MG63 (cell line): ENCODE data around the gene FKBP4. TPM values are rescaled to one million over a fixed set of nuclear protein-coding genes. Genes with fewer than 3 reads are reported as not detected.
"Not testable (repeated sequence)": the region's sequence is repeated elsewhere in the genome, so short reads cannot be mapped to it uniquely, and the experiment has no call there.

Experiments used
- DNase-seq: peaks from one replicate; pipeline ENCODE4 v3.0.0-alpha.2; 2020
- H3K27me3 ChIP-seq: fragments of 250-450 bp; sonication (Bioruptor Pico); 2 replicates; pipeline ENCODE4 v1.5.1; 2020; ENCODE audit warnings: mild to moderate bottlenecking, moderate library complexity
- H3K36me3 ChIP-seq: fragments of 250-450 bp; sonication (Bioruptor Pico); 2 replicates; pipeline ENCODE4 v1.5.1; 2020; ENCODE audit warnings: mild to moderate bottlenecking, moderate library complexity
- H3K4me3 ChIP-seq: fragments of 250-450 bp; sonication (Bioruptor Pico); 2 replicates; pipeline ENCODE4 v1.5.1; 2020; ENCODE audit warnings: mild to moderate bottlenecking, moderate library complexity
- H3K9me3 ChIP-seq: fragments of 250-450 bp; sonication (Bioruptor Pico); 2 replicates; pipeline ENCODE4 v1.5.1; 2020; ENCODE audit warnings: mild to moderate bottlenecking, moderate library complexity
- total RNA-seq: library from RNA; depleted of rRNA; stranded (reverse); fragments of >200 nt; shearing (Covaris generic); gene quantifications from 2 replicates; pipeline ENCODE4 v1.2.3, GENCODE V29; 2014; ENCODE audit warnings: low replicate concordance

The FKBP4 gene
- total RNA-seq, 1 experiment from 2014 or later = 105 TPM

DNA sequence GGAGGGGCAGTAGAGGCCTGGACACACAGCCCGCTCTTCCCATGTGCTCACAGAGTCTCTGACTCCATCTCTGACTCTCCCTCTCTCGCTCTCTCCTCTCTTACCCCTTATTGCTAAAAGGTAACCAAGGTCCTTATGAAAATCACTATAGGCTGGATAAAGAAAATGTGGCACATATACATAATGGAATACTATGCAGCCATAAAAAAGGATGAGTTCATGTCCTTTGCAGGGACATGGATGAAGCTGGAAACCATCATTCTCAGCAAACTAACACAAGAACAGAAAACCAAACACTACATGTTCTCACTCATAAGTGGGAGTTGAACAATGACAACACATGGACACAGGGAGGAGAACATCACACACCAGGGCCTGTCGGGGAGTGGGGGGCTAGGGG lies 24.2 kb upstream of the FKBP4 start:
- H3K9me3 ChIP-seq = not testable (repeated sequence)

GRCh38 chr12:2772370-2772769 lies 22.4 kb upstream of the FKBP4 start:
- no peaks in the 10 kb centered on the region for H3K27me3 ChIP-seq
- no peaks in the 10 kb centered on the region for H3K36me3 ChIP-seq
- no peaks in the 10 kb centered on the region for H3K9me3 ChIP-seq
- H3K4me3 ChIP-seq = no peak overlapping the region
- DNase-seq = no peak

More for the DNA sequence above, 24.2 kb upstream of the FKBP4 start:
- not testable (repeated sequence) for H3K36me3 ChIP-seq, DNase-seq, H3K4me3 ChIP-seq, H3K27me3 ChIP-seq

- Histone ChIP-seq H3K27me3 (no peaks in the 10 kb centered on the region), H3K36me3 (no peaks in the 10 kb centered on the region), H3K9me3 (no peaks in the 10 kb centered on the region), H3K4me3 (no peak overlapping the region)
- DNase-seq = no peak
Observed at GRCh38 chr12:2773199-2773875, 21.4 kb upstream of the FKBP4 start.

DNA sequence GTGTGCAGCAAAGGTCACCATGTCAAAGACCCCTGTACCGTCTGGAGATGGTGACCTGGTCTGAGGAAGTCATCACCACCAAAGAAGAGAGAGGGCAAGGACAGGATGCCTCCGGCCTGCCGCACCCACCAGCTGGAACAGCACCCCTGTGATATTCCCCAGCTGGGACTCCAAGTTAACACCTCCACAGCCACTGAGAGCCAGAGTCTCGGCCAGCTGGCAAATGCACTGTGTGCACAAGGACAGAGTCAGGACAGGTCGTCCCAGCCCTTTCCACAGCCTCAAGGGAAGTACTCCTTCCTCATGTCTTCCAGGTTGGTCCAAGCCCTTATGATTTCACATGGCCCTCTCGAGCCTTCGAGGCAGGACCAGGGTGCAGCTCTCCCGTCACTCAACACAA lies 19.3 kb upstream of the FKBP4 start:
- Histone ChIP-seq H3K4me3 (no peak overlapping the region), H3K36me3 (no peaks in the 10 kb centered on the region), H3K27me3 (no peaks in the 10 kb centered on the region), H3K9me3 (no peaks in the 10 kb centered on the region)
- no peak for DNase-seq

- Histone ChIP-seq H3K9me3 (no peaks in the 10 kb centered on the region), H3K27me3 (no peaks in the 10 kb centered on the region), H3K36me3 (no peaks in the 10 kb centered on the region), H3K4me3 (no peak overlapping the region)
- no peak for DNase-seq
Observed at GRCh38 chr12:2776129-2776806, 18.5 kb upstream of the FKBP4 start.

GRCh38 chr12:2779281-2779680 lies 15.5 kb upstream of the FKBP4 start:
- no peak for DNase-seq
- Histone ChIP-seq H3K27me3 (peaks cover 15% of the 10 kb centered on the region), H3K4me3 (no peak overlapping the region), H3K36me3 (no peaks in the 10 kb centered on the region), H3K9me3 (no peaks in the 10 kb centered on the region)

- H3K4me3 ChIP-seq = no peak overlapping the region
Observed at GRCh38 chr12:2783936-2784600, 10.7 kb upstream of the FKBP4 start.

GRCh38 chr12:2785017-2785416 lies 9.8 kb upstream of the FKBP4 start:
- H3K27me3 ChIP-seq = peaks cover 50% of the 10 kb centered on the region
- DNase-seq = no peak
- H3K9me3 ChIP-seq = no peaks in the 10 kb centered on the region
- no peak overlapping the region for H3K4me3 ChIP-seq
- no peaks in the 10 kb centered on the region for H3K36me3 ChIP-seq

More at GRCh38 chr12:2783936-2784600, 10.7 kb upstream of the FKBP4 start:
- no peaks in the 10 kb centered on the region for H3K9me3 ChIP-seq
- H3K27me3 ChIP-seq = peaks cover 45% of the 10 kb centered on the region
- no peaks in the 10 kb centered on the region for H3K36me3 ChIP-seq
- peak; percentile 45 for DNase-seq

DNA sequence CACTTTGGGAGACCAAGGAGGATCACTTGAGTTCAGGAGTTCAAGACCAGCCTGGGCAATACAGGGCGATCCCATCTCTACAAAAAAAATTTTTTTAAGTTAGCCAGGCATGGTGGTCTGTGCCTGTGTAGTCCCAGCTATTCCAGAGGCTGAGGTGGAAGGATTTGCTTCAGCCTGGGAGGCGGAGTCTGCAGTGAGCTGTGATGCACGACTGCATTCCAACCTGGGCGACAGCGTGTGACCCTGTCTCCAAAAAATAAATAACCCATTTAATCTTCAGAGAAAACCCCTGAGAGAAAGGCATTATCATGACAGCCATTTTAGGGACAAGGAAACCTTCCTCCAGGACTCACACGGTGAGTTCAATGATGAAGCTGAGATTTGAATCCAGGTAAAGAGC lies 3.7 kb upstream of the FKBP4 start:
- Histone ChIP-seq H3K27me3 (peaks cover 20% of the 10 kb centered on the region), H3K36me3 (peaks cover 3% of the 10 kb centered on the region), H3K9me3 (no peaks in the 10 kb centered on the region), H3K4me3 (no peak overlapping the region)
- no peak for DNase-seq

DNA sequence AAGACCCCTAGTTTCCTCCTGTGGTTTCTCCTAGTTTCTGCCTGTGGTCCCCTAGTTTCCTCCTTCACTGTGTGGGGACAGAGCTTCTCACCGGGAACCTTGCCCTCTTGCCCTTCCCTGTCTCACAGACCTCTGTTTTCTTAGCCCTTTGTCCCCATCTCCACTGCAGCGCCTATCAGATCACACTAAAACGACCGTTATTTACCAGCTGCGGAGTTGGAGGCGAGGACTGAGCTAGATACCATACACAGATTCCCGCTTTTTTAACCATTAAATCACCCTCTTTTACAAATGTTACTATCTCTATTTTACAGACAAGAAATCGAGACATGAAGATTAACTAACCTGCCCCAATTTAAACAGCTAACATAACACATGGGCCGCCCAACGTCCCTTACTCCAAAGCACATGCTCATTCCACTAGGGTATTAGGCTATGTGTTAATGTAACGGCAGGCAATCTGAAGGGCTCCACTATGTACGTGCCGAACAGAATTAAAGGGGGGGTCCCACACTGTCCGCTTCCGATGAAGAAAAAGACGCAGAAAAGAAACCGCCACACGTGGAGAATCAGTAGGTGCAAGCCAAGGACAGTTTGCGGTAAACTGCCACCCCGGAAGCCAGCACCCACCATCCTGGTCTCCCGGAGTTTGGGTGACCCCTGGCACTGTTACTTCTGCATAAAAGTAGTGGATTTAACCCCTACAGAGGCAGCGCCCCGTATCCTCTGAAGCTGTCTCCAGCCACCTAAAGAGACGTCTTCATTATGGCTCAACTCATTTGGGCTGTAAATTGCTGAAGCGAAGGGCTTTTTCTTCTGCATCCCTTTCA lies 1.9 kb upstream of the FKBP4 start:
- H3K4me3 ChIP-seq = no peak overlapping the region
- no peak for DNase-seq
- H3K36me3 ChIP-seq = peaks cover 21% of the 10 kb centered on the region
- H3K27me3 ChIP-seq = peaks cover 12% of the 10 kb centered on the region
- H3K9me3 ChIP-seq = no peaks in the 10 kb centered on the region

DNA sequence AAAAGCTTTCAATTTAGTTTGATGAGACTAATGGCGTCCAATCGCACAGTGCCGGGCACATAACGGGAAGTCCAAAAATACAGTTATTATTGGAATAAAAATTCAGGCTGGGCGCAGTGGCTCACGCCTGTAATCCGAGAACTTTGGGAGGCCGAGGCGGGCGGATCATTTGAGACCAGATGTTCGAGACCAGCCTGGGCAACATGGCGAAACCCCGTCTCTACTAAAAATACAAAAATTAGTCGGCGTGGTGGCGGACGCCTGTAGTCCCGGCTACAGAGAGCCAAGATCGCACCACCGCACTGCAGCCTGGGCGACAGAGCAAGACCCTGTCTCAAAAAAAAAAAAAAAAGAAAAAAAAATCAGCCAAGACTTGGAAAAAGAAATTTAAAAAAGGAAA lies 1.2 kb upstream of the FKBP4 start:
- Histone ChIP-seq H3K27me3 (peaks cover 8% of the 10 kb centered on the region), H3K4me3 (no peak overlapping the region), H3K36me3 (peaks cover 28% of the 10 kb centered on the region), H3K9me3 (no peaks in the 10 kb centered on the region)
- DNase-seq = no peak

DNA sequence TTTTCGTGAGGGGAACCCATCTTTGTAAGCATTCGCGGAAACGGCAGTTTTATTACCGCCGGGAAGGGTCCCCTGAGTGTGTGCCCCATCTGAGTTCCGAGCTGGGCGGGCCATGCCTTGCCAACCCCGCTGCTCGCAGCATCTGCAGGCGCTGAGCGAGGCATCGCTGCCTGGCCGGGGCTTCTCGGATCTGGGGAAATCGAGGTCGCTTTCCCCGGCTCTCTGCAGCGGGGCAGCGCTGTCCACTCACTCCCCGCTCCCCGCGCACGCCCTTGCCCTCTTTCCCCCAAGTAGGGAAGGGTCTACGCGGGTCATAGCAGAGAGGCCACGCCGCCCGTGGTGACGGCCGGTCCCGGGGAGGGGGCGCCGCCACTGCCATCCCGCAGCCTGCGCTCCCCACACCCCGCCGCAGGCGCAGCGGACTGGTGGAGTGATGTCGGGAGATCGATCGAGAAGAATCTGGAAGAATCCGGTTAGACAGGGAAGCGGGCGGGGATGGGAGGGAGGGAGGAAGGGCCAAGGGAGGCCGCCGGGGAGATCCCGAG lies 507 bp upstream of the FKBP4 start:
- H3K9me3 ChIP-seq = no peaks in the 10 kb centered on the region
- peaks cover 4% of the 10 kb centered on the region; the same call in 1 of the 2 replicates for H3K27me3 ChIP-seq
- H3K4me3 ChIP-seq = peak overlapping the region; percentile 66
- peaks cover 35% of the 10 kb centered on the region for H3K36me3 ChIP-seq
- no peak for DNase-seq

GRCh38 chr12:2795291-2796186 lies 769 bp downstream of the FKBP4 start:
- H3K36me3 ChIP-seq = peaks cover 47% of the 10 kb centered on the region

GRCh38 chr12:2796187-2796666 lies 1.5 kb downstream of the FKBP4 start:
- H3K27me3 ChIP-seq = no peaks in the 10 kb centered on the region
- DNase-seq = no peak
- H3K36me3 ChIP-seq = peaks cover 54% of the 10 kb centered on the region
- H3K9me3 ChIP-seq = no peaks in the 10 kb centered on the region
- H3K4me3 ChIP-seq = peak overlapping the region; percentile 66

More at GRCh38 chr12:2795291-2796186, 769 bp downstream of the FKBP4 start:
- DNase-seq = peak; percentile 78
- Histone ChIP-seq H3K4me3 (peak overlapping the region; percentile 66), H3K9me3 (no peaks in the 10 kb centered on the region), H3K27me3 (no peaks in the 10 kb centered on the region)

DNA sequence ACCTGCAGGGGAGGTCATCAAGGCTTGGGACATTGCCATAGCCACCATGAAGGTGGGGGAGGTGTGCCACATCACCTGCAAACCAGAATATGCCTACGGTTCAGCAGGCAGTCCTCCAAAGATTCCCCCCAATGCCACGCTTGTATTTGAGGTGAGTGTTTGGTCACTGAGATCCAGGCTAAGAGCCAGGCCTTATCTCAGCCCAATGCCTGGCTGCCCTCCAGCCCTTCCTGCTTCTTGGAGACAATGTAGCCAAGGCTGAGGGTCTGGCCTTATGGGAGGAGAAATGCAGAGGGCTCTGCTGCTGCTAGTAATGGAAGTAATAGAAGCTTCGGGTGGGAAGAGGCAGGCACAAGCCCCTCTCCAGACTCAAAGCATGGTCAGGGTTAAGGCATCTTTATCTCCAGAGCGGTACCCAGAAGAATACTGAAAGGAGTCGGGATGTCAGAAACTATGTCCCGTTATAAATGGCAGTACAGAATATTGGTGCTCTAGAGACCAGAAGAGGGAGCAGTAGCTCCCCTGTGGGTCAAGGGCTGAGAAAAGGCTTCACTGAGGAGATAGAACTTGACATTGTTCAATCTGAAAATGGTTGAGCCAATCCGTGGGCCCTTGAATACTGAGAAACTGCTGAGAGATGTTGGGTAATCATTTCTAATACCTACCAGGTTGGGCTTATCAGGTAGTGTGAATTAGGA lies 3.1 kb downstream of the FKBP4 start:
- peaks cover 71% of the 10 kb centered on the region for H3K36me3 ChIP-seq
- no peak overlapping the region for H3K4me3 ChIP-seq
- no peak for DNase-seq

More for the DNA sequence above, 3.1 kb downstream of the FKBP4 start:
- Histone ChIP-seq H3K27me3 (no peaks in the 10 kb centered on the region), H3K9me3 (no peaks in the 10 kb centered on the region)
